Measurements from ENCODE around the gene MRPL37. TPM values are rescaled to one million over a fixed set of nuclear protein-coding genes. Genes with fewer than 3 reads are reported as not detected.

The MRPL37 gene
- total RNA-seq, 5 donors from 2014 or later (not counting 1 experiment from before 2014, with no cell fraction given): 27.4 to 45.7 (median 40.6) TPM

DNA sequence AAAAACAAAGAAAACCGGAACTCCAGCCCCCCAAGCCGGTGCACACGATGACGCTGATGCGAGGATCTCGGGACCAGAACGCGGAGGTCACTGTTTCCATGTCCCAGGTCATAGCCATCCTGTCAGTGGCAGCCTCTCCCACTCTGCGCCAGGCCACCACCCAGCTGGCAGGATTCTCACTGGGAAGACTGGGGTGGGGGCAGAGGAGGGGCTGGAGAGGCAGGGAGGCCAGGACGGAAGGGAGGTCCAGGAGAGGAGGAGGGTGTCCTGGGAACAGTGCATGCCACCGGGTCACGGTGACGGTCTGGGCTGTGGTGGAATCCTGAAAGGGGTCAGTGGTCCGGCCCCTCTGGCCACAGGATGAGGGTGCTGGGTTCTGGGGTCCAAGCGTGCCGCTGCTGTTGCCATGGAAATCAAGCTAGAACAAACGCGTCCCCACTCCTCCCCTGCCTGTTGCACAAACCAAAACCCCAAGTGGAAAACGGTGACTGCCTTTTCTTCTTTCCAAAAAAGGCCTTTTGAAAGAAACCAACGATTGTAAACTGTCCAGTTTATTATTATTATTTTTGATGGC lies 26.1 kb downstream of the MRPL37 start:
- Mint-ChIP-seq H3K27ac (no peak overlapping the region), H3K4me3 (no peak overlapping the region), H3K4me1 (peaks cover 9 to 22% (median 20%) of the 10 kb centered on the region in 3 donors), H3K27me3 (no peaks in the 10 kb centered on the region), H3K9me3 (no peaks in the 10 kb centered on the region), H3K36me3 (peaks cover 16% of the 10 kb centered on the region)
- no peaks in the 10 kb centered on the region for H3K27me3 ChIP-seq (replicated peaks in 1 of 2; ENCODE audit: control insufficient read depth in 2 of 2, extremely low read depth in 1 of 2, insufficient read depth in 2 of 2, low read length in 1 of 2)
- POLR2A ChIA-PET: interaction anchor here in 1 of 2 donors (0.6 kb wide), 1 partner anchor 63 kb away, joined by 3 read pairs; no protein-coding TSS in a partner anchor
- H3K4me1 ChIP-seq (ENCODE audit: control insufficient read depth in 1 of 2, extremely low read depth in 1 of 2, insufficient read depth in 2 of 2, low read length in 2 of 2): no peaks in the 10 kb centered on the region
- peaks cover 5 to 24% of the 10 kb centered on the region in 2 donors for H3K36me3 ChIP-seq (ENCODE audit: control insufficient read depth in 2 of 2, extremely low read depth in 1 of 2, insufficient read depth in 1 of 2, low read length in 1 of 2)
- DNase-seq: no peak
- CTCF ChIA-PET: no interaction called here
- no peaks in the 10 kb centered on the region for H3K9me3 ChIP-seq
- WGBS (ENCODE audit: insufficient coverage): 95% methylated on average over 15 of the region's 20 CpGs
- no peak overlapping the region for H3K27ac ChIP-seq (ENCODE audit: low read length)
- no peak overlapping the region for H3K4me3 ChIP-seq (ENCODE audit: control insufficient read depth in 1 of 2, extremely low read depth in 1 of 2, low read length in 1 of 2)
- no peak for ATAC-seq (replicated peaks in 1 of 4)

DNA sequence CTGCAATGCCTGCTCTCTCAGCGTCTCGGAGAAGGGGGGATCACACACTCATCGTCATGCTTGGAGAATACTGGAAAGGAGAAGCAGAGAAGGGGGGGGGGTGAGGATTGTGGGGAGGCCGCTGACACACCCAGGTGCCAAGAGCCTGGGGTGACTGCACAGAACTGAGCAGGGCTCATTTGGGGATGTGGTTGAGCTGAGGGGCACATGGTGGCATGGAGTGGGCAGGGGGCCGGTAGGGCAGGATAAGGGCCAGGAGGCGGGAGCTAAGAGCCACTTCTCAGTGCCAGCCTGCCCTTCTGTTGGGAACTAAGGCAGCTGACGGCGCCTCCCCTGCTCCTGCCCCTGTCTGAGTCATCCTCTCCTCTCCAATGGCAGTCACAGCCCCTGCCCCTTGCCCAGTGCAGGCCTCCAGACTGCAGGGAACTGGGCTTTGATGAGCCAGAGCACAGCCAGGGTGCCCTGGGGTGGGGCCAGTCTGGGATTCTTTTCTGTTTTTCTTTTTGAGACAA lies 27.2 kb downstream of the MRPL37 start:
- peaks cover 5 to 22% of the 10 kb centered on the region in 2 donors for H3K36me3 ChIP-seq (ENCODE audit: control insufficient read depth in 2 of 2, extremely low read depth in 1 of 2, insufficient read depth in 1 of 2, low read length in 1 of 2)
- peaks cover 13 to 25% (median 14%) of the 10 kb centered on the region in 3 donors for H3K4me1 Mint-ChIP-seq
- H3K36me3 Mint-ChIP-seq: peaks cover 16% of the 10 kb centered on the region
- no peak for ATAC-seq (replicated peaks in 1 of 4)
- no peaks in the 10 kb centered on the region for H3K4me1 ChIP-seq (ENCODE audit: control insufficient read depth in 1 of 2, extremely low read depth in 1 of 2, insufficient read depth in 2 of 2, low read length in 2 of 2)
- H3K4me3 ChIP-seq (ENCODE audit: control insufficient read depth in 1 of 2, extremely low read depth in 1 of 2, low read length in 1 of 2): no peak overlapping the region
- no peak overlapping the region for H3K27ac Mint-ChIP-seq
- no peaks in the 10 kb centered on the region for H3K9me3 Mint-ChIP-seq
- POLR2A ChIA-PET: interaction anchor here in 1 of 2 donors (0.6 kb wide), 1 partner anchor 62 kb away, joined by 3 read pairs; no protein-coding TSS in a partner anchor
- 93% methylated on average over 8 of the region's 8 CpGs for WGBS (ENCODE audit: insufficient coverage)
- no peak for DNase-seq
- no peaks in the 10 kb centered on the region for H3K27me3 ChIP-seq (replicated peaks in 1 of 2; ENCODE audit: control insufficient read depth in 2 of 2, extremely low read depth in 1 of 2, insufficient read depth in 2 of 2, low read length in 1 of 2)
- no peaks in the 10 kb centered on the region for H3K27me3 Mint-ChIP-seq
- no peak overlapping the region for H3K27ac ChIP-seq (ENCODE audit: low read length)
- CTCF ChIA-PET: interaction anchor here in 1 of 2 donors (0.6 kb wide), 1 partner anchor 202 kb away, joined by 3 read pairs; no protein-coding TSS in a partner anchor
- H3K4me3 Mint-ChIP-seq: no peak overlapping the region
- H3K9me3 ChIP-seq: no peaks in the 10 kb centered on the region

DNA sequence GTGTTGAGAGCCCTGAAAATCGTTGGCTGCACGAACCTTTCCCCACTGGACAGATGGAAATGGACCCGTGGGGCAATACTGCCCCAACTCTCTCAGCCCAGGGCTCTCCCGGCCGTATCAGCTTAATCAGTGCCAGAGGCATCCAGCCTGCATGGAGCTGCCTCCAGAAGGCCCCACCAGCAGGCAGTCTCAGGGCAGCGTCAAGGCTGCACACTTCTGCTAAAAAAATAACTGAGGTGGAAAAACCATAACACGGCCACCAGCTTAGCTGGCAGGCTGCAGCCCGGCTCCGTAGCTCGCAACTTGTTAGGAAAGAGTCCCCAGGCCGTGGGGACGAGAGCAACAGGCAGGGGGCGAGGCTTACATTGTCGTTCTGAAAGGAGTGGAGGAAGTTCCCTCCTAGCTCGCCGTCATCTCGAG lies 27.9 kb downstream of the MRPL37 start:
- H3K4me1 Mint-ChIP-seq: peaks cover 7 to 22% (median 13%) of the 10 kb centered on the region in 3 donors
- 90% methylated on average over 17 of the region's 17 CpGs for WGBS (ENCODE audit: insufficient coverage)
- H3K27ac Mint-ChIP-seq: peak overlapping the region in 1 of 2 donors; percentile 44
- DNase-seq (no peak), ATAC-seq (replicated peaks in 1 of 4) (no peak)
- H3K9me3 Mint-ChIP-seq: no peaks in the 10 kb centered on the region
- Histone ChIP-seq H3K27ac (ENCODE audit: low read length) (no peak overlapping the region), H3K4me1 (ENCODE audit: control insufficient read depth in 1 of 2, extremely low read depth in 1 of 2, insufficient read depth in 2 of 2, low read length in 2 of 2) (no peaks in the 10 kb centered on the region), H3K4me3 (ENCODE audit: control insufficient read depth in 1 of 2, extremely low read depth in 1 of 2, low read length in 1 of 2) (no peak overlapping the region), H3K9me3 (no peaks in the 10 kb centered on the region), H3K36me3 (ENCODE audit: control insufficient read depth in 2 of 2, extremely low read depth in 1 of 2, insufficient read depth in 1 of 2, low read length in 1 of 2) (peaks cover 0 to 22% of the 10 kb centered on the region in 2 donors), H3K27me3 (replicated peaks in 1 of 2; ENCODE audit: control insufficient read depth in 2 of 2, extremely low read depth in 1 of 2, insufficient read depth in 2 of 2, low read length in 1 of 2) (no peaks in the 10 kb centered on the region)
- H3K27me3 Mint-ChIP-seq: no peaks in the 10 kb centered on the region
- ChIA-PET CTCF (interaction anchor here in 1 of 2 donors (0.7 kb wide), 1 partner anchor 161 kb away, joined by 3 read pairs; no protein-coding TSS in a partner anchor), POLR2A (no interaction called here)
- peaks cover 16% of the 10 kb centered on the region for H3K36me3 Mint-ChIP-seq
- no peak overlapping the region for H3K4me3 Mint-ChIP-seq

DNA sequence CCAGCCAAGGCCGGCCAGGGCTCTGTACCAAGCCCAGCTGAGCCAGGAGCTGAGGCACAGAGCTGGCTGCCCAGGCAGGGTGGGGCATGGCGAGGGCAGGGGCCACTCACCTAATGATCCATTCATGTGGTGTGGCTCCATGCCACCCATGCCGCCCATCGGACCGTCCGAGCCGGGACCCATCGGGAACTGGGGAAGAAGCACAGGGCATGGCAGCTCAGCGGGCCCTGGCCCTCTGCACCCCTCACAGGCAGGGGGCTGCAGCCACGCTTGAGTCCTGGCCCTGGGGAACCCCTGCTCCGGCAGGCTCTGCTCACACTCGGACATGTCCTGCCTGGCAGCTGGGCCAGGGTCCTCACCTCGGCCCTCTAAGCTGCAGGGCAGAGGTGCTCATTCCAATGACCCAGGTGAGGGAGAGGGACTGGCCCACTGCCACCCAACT lies 28.7 kb downstream of the MRPL37 start:
- Mint-ChIP-seq H3K36me3 (peaks cover 16% of the 10 kb centered on the region), H3K27me3 (no peaks in the 10 kb centered on the region), H3K9me3 (no peaks in the 10 kb centered on the region), H3K27ac (peak overlapping the region in 1 of 2 donors; percentile 72), H3K4me1 (peaks cover 7 to 22% (median 13%) of the 10 kb centered on the region in 3 donors), H3K4me3 (no peak overlapping the region)
- no peaks in the 10 kb centered on the region for H3K4me1 ChIP-seq (ENCODE audit: control insufficient read depth in 1 of 2, extremely low read depth in 1 of 2, insufficient read depth in 2 of 2, low read length in 2 of 2)
- DNase-seq (no peak), ATAC-seq (replicated peaks in 1 of 4) (no peak)
- 95% methylated on average over 12 of the region's 13 CpGs for WGBS (ENCODE audit: insufficient coverage)
- CTCF ChIA-PET: no interaction called here
- no peaks in the 10 kb centered on the region for H3K9me3 ChIP-seq
- H3K36me3 ChIP-seq (ENCODE audit: control insufficient read depth in 2 of 2, extremely low read depth in 1 of 2, insufficient read depth in 1 of 2, low read length in 1 of 2): peaks cover 0 to 19% of the 10 kb centered on the region in 2 donors
- no peak overlapping the region for H3K27ac ChIP-seq (ENCODE audit: low read length)
- H3K27me3 ChIP-seq (replicated peaks in 1 of 2; ENCODE audit: control insufficient read depth in 2 of 2, extremely low read depth in 1 of 2, insufficient read depth in 2 of 2, low read length in 1 of 2): no peaks in the 10 kb centered on the region
- no peak overlapping the region for H3K4me3 ChIP-seq (ENCODE audit: control insufficient read depth in 1 of 2, extremely low read depth in 1 of 2, low read length in 1 of 2)
- POLR2A ChIA-PET: no interaction called here

DNA sequence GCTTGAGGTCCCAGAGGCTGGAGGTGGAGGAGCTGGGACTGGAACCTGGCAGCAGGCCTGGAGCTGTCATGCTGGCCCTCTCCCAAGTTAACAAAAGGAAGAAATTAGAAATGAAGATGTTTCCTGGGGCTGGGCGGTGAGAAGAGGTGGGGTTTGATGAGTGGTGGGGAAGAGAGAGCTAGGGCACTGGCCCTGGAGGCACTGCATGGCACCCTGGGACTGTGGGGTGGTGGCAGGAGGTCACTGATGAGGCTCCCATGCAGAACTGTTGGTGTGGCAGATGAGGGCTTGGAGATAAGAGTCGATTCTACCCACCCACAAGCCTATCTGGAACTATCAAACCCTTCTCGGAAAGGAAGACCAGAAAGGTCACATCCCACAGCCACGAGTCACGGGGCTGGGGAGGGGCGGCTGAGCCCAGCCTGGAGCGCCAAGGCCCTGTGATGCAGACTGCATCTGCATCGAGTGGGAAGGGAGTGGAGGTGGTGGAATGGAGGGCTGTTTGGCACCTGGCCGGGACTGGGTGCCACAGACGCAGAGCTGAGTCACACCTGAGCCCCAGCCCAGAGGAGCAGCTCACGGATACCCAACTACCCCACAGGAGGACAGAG lies 29.4 kb downstream of the MRPL37 start:
- ChIA-PET CTCF (no interaction called here), POLR2A (no interaction called here)
- no peak for DNase-seq
- Mint-ChIP-seq H3K4me3 (no peak overlapping the region), H3K27ac (peak overlapping the region; percentile 48 to 72), H3K9me3 (no peaks in the 10 kb centered on the region), H3K4me1 (peaks cover 7 to 22% (median 13%) of the 10 kb centered on the region in 3 donors), H3K36me3 (peaks cover 16% of the 10 kb centered on the region), H3K27me3 (no peaks in the 10 kb centered on the region)
- no peak overlapping the region for H3K27ac ChIP-seq (ENCODE audit: low read length)
- H3K4me3 ChIP-seq (ENCODE audit: control insufficient read depth in 1 of 2, extremely low read depth in 1 of 2, low read length in 1 of 2): no peak overlapping the region
- H3K9me3 ChIP-seq: no peaks in the 10 kb centered on the region
- WGBS (ENCODE audit: insufficient coverage): 86% methylated on average over 3 of the region's 11 CpGs
- no peaks in the 10 kb centered on the region for H3K4me1 ChIP-seq (ENCODE audit: control insufficient read depth in 1 of 2, extremely low read depth in 1 of 2, insufficient read depth in 2 of 2, low read length in 2 of 2)
- ATAC-seq (replicated peaks in 1 of 4): peak in 3 of 4 experiments; percentile 20 to 49 (median 27)
- no peaks in the 10 kb centered on the region for H3K27me3 ChIP-seq (replicated peaks in 1 of 2; ENCODE audit: control insufficient read depth in 2 of 2, extremely low read depth in 1 of 2, insufficient read depth in 2 of 2, low read length in 1 of 2)
- H3K36me3 ChIP-seq (ENCODE audit: control insufficient read depth in 2 of 2, extremely low read depth in 1 of 2, insufficient read depth in 1 of 2, low read length in 1 of 2): peaks cover 0 to 15% of the 10 kb centered on the region in 2 donors

DNA sequence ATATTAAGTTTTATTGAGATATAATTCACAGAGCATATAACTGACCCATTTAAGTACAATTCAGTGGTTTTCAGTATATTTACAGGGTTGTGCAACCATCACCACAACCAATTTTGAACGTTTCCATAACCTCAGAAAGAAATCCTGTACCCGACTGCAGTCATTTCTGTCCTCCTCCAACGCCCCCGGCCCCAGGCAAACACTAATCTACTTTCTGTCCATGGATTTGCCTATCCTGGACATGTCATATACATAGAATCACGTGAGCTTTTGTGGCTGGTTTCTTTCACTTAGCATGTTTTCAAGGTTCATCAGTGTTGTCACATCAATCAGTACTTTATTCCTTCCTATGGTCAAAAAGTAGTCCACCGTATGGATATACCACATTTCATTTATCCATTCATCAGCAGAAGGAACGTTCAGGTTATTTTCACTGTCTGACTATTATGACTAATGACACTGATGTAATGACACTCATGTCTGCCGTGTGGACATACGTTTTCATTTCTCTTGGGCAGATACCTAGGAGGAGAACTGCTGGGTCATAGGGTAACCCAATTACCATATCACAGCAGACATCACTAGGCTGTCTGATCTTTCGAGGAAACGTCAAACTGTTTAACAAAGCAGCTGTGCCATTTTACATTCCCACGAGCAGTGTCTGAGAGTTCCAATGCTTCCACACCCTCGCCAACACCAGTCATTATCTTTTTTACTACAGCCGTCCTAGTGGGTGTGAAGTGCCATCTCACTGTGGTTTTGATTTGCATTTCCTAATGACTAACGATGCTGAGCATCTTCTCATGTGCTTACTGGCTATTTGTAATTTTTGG lies 30.8 kb downstream of the MRPL37 start:
- peak overlapping the region; percentile 37 to 68 for H3K27ac Mint-ChIP-seq
- peaks cover 13% of the 10 kb centered on the region for H3K36me3 Mint-ChIP-seq
- CTCF ChIA-PET: no interaction called here
- H3K27me3 ChIP-seq (replicated peaks in 1 of 2; ENCODE audit: control insufficient read depth in 2 of 2, extremely low read depth in 1 of 2, insufficient read depth in 2 of 2, low read length in 1 of 2): no peaks in the 10 kb centered on the region
- no peaks in the 10 kb centered on the region for H3K9me3 ChIP-seq
- no peaks in the 10 kb centered on the region for H3K9me3 Mint-ChIP-seq
- POLR2A ChIA-PET: no interaction called here
- no peak overlapping the region for H3K4me3 Mint-ChIP-seq
- no peak overlapping the region for H3K4me3 ChIP-seq (ENCODE audit: control insufficient read depth in 1 of 2, extremely low read depth in 1 of 2, low read length in 1 of 2)
- H3K27me3 Mint-ChIP-seq: no peaks in the 10 kb centered on the region
- WGBS (ENCODE audit: insufficient coverage): 67% methylated on average over 4 of the region's 15 CpGs
- H3K4me1 ChIP-seq (ENCODE audit: control insufficient read depth in 1 of 2, extremely low read depth in 1 of 2, insufficient read depth in 2 of 2, low read length in 2 of 2): no peaks in the 10 kb centered on the region
- ATAC-seq (replicated peaks in 1 of 4) (peak in 2 of 4 experiments; percentile 29 to 35), DNase-seq (peak in 1 of 35 experiments; percentile 23)
- H3K36me3 ChIP-seq (ENCODE audit: control insufficient read depth in 2 of 2, extremely low read depth in 1 of 2, insufficient read depth in 1 of 2, low read length in 1 of 2): peaks cover 0 to 12% of the 10 kb centered on the region in 2 donors
- no peak overlapping the region for H3K27ac ChIP-seq (ENCODE audit: low read length)
- H3K4me1 Mint-ChIP-seq: peaks cover 7 to 22% (median 13%) of the 10 kb centered on the region in 3 donors
